Erythroblast (primary cell): ENCODE results near the gene CMPK1.
"Not testable (repeated sequence)": the region's sequence is repeated elsewhere in the genome, so short reads cannot be mapped to it uniquely, and the experiment has no call there.

Experiments
- DNase-seq, 2 experiments: peaks; one replicate each; lab custom pipeline; 2025; lab: John Stamatoyannopoulos, UW
- GATA1 ChIP-seq: IDR thresholded peaks from 2 replicates; pipeline ENCODE4 v1.6.1; 2011; ENCODE audit warnings: low read depth, mild to moderate bottlenecking, control low read depth, low read length, moderate library complexity
- POLR2A ChIP-seq: IDR thresholded peaks from 2 replicates; pipeline ENCODE4 v1.6.1; 2011; ENCODE audit warnings: mild to moderate bottlenecking, low read length

CMPK1 gene

DNA sequence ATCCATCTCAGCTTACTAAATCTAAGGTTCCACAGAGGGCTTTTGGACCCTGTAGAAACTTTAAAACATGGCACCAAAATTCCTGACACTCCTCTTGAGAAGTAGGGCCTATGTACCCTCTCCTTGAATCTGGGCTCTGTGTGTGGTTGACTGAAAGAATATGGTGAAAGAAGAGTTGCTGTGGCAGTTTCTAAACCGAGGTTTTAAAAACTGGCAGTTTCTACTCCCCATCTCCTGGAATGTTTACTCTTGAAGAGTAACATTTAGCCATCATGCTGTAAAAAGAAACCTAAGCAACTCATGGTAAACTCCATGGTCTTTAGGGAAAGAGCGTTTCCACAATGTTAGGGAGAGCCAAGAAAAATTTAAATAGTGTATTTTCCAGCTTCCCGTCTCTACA, 4.6 kb upstream of the CMPK1 start:
- DNase-seq: no peak
- TF ChIP-seq POLR2A: no peak
- no peak for TF ChIP-seq GATA1

DNA sequence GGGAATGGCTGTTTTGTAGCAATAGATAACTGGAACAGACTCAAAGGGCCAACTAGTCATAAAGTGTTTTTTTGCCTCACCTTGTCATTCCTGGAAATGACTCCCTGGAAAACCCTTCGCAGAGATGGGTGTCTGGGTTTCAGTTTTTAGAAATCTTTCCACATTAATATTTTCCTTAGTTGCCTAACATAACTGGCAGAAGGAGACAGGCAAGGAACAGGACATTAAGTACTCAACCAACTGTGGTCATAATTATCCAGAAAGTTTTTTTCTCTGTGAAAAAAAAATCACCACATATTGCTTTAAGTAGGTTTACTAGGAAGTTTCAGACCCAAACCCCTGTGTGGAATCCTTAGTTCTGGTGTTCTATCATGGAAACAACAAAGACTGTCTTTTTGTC, 3.4 kb upstream of the CMPK1 start:
- no peak for DNase-seq
- no peak for TF ChIP-seq POLR2A
- TF ChIP-seq GATA1: no peak

GRCh38 chr1:47331875-47332274, 1.7 kb upstream of the CMPK1 start:
- DNase-seq: no peak
- TF ChIP-seq GATA1 (no peak), POLR2A (no peak)

GRCh38 chr1:47332779-47333577, 612 bp upstream of the CMPK1 start:
- no peak for DNase-seq
- no peak for TF ChIP-seq GATA1
- TF ChIP-seq POLR2A: no peak

- peak; percentile 88 to 92 for DNase-seq
- TF ChIP-seq POLR2A (peak; percentile 51), GATA1 (no peak)
These were observed 553 bp downstream of the CMPK1 start for GRCh38 chr1:47333922-47334764.

DNA sequence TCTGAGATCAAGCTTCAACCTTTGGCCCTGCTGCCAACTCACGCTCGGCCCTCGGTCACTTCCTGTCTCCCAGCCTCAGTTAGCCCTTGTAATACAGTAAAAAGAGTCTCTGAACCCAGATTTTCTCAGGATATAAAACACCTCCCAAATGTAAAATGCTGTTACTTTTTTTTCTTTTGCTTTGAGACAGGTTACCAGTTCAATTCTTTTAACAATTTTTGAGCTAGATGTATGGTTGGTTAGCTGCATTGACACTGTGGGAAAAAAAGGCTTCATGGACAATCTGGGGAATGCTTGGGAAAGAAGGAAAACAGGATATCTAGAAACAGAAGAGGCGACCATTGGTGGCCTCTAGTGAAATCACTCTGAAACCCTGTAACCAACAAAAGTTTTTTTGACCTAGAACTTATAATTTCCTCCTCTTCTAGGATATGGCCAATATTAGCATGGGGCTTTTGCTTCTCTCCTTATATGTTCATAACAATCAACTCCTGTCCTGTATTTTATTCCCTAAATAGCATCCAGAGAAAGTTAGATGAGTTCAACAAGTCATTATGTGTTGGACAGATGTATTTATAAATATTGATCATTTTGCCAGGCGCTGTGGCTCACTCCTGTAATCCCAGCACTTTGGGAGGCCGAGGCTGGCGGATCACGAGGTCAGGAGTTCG, 1.3 kb downstream of the CMPK1 start:
- DNase-seq: no peak
- TF ChIP-seq GATA1 (no peak), POLR2A (no peak)

DNA sequence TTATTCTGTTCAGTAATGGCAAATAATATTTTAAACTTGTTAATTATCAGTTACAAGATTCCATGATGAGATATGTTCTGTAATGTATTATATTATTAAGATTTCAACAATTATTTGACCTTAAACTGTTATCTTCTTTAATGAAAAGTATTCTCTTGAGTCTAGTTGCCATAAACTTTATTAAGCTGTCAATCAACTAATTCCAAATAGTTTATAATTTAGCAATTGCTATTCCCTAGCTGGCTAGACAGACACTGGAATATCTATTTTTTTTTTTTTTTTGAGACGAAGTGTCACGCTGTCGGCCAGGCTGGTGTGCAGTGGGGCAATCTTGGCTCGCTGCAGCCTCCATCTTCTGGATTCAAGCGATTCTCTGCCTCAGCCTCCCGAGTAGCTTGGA, 3.8 kb downstream of the CMPK1 start:
- TF ChIP-seq GATA1: no peak
- no peak for TF ChIP-seq POLR2A
- DNase-seq: no peak

DNA sequence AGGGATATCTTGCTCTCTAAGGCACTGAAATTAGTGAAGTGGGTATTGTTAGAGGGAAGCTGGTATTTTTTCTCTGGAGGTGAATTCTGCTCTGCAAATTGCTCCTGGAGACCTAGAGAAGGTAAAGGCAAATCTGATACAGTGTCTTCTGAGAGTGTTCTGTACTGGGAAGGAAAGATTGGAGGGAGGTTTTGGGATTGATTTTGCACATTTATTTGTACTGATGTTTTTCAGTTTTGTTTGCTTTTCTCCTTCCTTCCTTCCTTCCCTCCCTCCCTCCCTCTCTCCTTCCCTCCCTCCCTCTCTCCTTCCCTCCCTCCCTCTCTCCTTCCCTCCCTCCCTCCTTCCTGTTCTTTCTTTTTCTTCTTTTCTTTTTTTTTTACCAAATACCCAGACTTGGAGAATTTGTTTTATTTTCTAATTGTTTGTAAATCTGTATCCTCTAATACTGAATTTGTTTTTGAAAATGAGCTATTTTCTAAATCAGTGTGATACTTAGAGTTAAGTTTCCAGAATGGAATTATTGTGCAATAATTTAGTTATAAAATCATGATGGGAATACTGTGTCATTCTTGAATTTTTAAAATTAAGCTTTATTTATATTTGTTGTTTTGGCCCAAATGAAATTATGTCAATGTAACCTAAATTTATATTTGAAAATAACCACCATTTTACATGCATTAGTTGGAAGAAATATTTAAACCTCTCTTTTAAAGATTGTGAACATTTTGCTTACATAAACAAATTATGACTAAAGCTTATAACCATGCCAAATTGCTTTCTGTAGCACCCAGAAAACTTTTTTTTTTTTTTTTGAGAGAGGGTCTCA, 4.9 kb downstream of the CMPK1 start:
- no peak for DNase-seq
- no peak for TF ChIP-seq POLR2A
- TF ChIP-seq GATA1: no peak

GRCh38 chr1:47340227-47340626, 6.6 kb downstream of the CMPK1 start:
- no peak for DNase-seq
- no peak for TF ChIP-seq POLR2A
- TF ChIP-seq GATA1: no peak

DNA sequence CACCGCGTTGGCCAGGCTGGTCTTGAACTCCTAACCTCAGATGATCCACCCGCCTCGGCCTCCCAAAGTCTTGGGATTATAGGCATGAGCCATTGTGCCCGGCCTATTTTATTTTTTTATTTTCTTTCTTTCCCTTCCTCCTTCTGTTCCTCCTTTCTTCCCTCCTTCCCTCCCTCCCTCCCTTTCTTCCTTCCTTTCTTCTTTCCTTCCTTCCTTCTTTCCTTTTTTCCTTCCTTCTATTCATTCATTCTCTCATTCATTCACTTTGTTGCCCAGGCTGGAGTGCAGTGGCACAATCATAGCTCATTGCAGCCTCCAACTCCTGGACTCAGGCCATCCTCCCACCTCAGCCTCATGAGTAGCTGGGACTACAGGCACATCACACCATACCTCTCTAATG, 13.4 kb downstream of the CMPK1 start:
- DNase-seq: not testable (repeated sequence)

DNA sequence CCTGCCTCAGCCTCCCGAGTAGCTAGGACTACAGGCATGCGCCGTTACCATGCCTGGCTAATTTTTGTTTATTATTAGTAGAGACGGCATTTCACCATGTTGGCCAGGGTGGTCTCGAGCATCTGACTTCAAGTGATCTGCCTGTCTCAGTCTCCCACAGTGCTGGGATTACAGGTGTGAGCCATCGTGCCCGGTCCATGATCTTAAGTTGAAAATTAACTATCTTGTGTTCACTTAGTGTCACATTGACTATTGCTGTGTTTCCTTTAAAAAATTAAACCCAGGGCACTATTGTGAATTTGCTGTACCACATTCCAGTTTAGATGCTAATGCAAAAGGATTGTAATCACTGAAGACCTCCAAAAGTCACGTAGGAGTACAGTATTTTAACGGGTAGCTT, 14.1 kb downstream of the CMPK1 start:
- no peak for TF ChIP-seq GATA1
- no peak for TF ChIP-seq POLR2A
- DNase-seq: no peak

DNA sequence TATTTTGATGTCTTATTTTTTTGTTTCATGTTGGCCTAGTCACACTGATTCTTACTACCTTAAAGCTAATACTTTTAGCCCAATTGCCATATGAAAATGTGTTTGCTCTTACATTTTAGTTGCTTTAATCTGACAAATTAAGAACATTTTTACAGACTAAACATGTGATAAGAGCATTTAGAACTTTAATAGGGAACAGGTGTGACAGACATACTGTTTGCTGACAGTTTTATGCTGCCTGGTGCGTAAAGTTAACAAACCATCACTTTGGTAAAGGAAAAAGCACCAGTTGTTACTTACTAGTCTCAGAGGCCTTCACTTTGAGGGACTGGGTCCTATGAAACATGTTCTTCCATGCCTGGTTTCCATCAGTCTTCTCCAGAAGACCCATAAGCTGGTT, 14.7 kb downstream of the CMPK1 start:
- TF ChIP-seq GATA1 (no peak), POLR2A (no peak)
- no peak for DNase-seq

DNA sequence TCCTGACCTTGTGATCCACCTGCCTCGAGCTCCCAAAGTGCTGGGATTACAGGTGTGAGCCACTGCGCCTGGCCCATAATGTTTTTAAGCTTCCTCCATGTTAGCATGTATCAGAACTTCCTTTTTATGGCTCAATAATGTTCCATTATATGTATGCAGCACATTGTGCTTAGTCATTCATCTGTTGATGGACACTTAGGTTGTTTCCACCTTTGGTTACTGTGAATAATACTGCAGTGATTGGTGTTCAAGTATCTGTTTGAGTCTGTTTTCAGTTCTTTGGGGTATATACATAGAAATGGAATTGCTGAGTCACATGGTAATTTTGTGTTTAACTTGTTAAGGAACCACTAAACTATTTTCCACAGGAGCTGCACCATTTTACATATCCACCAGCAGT, 17.7 kb downstream of the CMPK1 start:
- DNase-seq: no peak
- TF ChIP-seq GATA1 (no peak), POLR2A (no peak)

DNA sequence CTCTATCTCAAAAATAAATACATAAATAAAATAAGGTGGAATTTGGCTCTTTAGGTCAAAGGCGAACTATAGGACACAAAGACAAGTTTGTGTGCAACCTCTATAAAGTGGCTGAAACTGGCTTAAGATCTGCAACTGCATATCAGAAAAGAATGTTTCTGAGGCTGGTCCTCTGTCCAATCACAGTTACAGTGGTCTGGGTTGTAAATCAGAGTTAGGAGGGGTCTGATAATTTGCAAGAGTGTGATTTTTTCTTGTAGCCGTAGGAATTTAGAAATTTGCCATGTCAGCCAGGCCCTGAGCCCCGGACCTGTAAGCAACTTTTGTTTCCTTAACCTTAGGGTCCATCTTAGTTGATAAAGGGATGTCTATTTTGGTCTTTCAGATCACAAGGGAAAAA, 27.8 kb downstream of the CMPK1 start:
- TF ChIP-seq GATA1 (no peak), POLR2A (no peak)
- DNase-seq: no peak
